Measurements from ENCODE around the gene MBD5.

The MBD5 gene

DNA sequence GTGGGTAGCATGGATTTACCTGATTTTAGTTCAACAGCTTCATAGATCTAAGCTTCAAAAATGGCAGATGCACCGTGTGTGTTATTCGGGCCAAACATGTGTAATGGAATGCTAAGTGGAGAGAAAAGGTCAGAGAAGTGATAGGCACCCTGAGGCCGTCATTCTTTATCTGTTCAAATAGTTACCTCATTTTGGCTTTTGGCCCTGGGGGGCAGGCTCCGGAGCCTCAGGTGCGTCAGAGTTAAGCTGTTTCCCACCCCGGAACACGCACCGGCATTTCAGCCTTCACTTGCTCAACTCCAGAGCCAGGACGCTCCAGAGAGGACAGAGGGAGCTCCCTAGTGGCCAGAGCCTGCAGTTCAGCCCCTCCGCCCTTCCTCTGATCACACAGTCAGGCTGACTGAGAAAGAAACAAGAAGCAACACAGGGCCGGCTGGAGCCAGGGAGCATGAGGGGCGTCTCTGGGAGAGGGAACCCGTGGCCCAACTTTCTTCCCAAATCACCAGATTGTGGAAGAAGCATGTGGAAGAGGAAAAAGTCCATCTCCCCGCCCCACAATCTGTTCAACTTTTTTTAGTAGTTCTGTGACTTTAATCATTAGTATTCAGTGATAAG lies 488.5 kb downstream of the MBD5 start:
- TF ChIP-seq TEAD4 (IDR thresholded peaks at IDR 0.05) (peak; percentile 54; the same call in 1 of the 2 replicates), YY1 (IDR thresholded peaks at IDR 0.05; ENCODE audit: low read depth) (peak; percentile 54; the same call in 1 of the 2 replicates), CEBPB (IDR thresholded peaks at IDR 0.05) (peak; percentile 80), RAD21 (IDR thresholded peaks at IDR 0.05; ENCODE audit: low read depth) (peak; percentile 92), NFIC (IDR thresholded peaks at IDR 0.05) (peak; percentile 45), TCF12 (IDR thresholded peaks at IDR 0.05; ENCODE audit: low read depth) (no peak), EP300 (IDR thresholded peaks at IDR 0.05; ENCODE audit: borderline replicate concordance) (no peak), CREB1 (IDR thresholded peaks at IDR 0.05; ENCODE audit: low read depth) (no peak)
- TF ChIP-seq, protein P1, sequence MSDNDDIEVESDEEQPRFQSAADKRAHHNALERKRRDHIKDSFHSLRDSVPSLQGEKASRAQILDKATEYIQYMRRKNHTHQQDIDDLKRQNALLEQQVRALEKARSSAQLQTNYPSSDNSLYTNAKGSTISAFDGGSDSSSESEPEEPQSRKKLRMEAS (IDR thresholded peaks at IDR 0.05) = peak; percentile 71
- TF ChIP-seq, protein P2, sequence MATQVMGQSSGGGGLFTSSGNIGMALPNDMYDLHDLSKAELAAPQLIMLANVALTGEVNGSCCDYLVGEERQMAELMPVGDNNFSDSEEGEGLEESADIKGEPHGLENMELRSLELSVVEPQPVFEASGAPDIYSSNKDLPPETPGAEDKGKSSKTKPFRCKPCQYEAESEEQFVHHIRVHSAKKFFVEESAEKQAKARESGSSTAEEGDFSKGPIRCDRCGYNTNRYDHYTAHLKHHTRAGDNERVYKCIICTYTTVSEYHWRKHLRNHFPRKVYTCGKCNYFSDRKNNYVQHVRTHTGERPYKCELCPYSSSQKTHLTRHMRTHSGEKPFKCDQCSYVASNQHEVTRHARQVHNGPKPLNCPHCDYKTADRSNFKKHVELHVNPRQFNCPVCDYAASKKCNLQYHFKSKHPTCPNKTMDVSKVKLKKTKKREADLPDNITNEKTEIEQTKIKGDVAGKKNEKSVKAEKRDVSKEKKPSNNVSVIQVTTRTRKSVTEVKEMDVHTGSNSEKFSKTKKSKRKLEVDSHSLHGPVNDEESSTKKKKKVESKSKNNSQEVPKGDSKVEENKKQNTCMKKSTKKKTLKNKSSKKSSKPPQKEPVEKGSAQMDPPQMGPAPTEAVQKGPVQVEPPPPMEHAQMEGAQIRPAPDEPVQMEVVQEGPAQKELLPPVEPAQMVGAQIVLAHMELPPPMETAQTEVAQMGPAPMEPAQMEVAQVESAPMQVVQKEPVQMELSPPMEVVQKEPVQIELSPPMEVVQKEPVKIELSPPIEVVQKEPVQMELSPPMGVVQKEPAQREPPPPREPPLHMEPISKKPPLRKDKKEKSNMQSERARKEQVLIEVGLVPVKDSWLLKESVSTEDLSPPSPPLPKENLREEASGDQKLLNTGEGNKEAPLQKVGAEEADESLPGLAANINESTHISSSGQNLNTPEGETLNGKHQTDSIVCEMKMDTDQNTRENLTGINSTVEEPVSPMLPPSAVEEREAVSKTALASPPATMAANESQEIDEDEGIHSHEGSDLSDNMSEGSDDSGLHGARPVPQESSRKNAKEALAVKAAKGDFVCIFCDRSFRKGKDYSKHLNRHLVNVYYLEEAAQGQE (IDR thresholded peaks at IDR 0.05; ENCODE audit: low read depth) = no peak

DNA sequence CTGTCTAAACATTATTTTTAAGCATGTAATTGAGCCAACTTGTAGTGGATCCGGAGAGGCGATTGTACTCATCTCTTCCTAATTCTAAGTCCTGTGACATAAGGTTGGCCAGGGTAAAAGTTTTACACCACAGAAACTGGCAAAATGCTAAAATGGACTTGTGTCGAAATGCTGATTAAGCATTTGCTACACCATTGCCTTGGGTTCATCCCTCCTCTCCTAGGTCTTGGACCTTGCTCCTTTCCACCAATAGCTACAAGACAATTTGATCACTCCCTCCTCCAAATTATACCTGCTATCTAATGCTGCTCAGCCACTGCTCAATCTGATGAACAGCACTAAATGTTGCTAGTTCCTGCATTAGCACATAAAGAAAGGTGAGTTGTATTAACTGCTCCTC lies 491.0 kb downstream of the MBD5 start:
- TF ChIP-seq CREB1 (IDR thresholded peaks at IDR 0.05; ENCODE audit: low read depth) (no peak), EP300 (IDR thresholded peaks at IDR 0.05; ENCODE audit: borderline replicate concordance) (no peak), YY1 (IDR thresholded peaks at IDR 0.05; ENCODE audit: low read depth) (no peak), ZBTB7A (IDR thresholded peaks at IDR 0.05; ENCODE audit: low read depth) (no peak)
- TF ChIP-seq, protein P1 (IDR thresholded peaks at IDR 0.05) = no peak

DNA sequence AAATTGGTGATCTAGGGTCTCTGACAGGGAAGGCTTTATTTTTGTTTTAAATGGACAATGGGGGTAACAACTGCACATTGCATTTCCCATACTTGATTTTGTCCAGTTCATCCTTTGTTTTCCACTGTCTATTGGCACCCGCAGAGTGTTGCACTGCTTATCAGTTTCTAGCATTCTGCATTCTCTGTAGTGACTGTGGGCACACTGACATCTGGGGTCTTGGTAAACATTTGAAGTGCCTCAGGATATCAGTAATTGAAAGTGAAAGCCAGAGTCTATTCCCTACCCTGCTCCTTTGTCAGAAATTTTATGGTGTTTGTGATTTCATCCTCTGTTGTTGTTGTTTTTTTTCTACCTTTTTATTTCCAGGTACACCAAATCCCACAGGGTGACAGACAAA lies 491.6 kb downstream of the MBD5 start:
- TF ChIP-seq RAD21 (IDR thresholded peaks at IDR 0.05; ENCODE audit: low read depth) (no peak), NFIC (IDR thresholded peaks at IDR 0.05) (no peak), YY1 (IDR thresholded peaks at IDR 0.05; ENCODE audit: low read depth) (no peak), FOXM1 (IDR thresholded peaks at IDR 0.05; ENCODE audit: borderline replicate concordance, low read depth) (no peak), TCF12 (IDR thresholded peaks at IDR 0.05; ENCODE audit: low read depth) (no peak), EGR1 (IDR thresholded peaks at IDR 0.05) (no peak), TAF1 (IDR thresholded peaks at IDR 0.05; ENCODE audit: low read depth) (no peak), CREB1 (IDR thresholded peaks at IDR 0.05; ENCODE audit: low read depth) (no peak)
- TF ChIP-seq, protein P1 (IDR thresholded peaks at IDR 0.05) = no peak
- TF ChIP-seq, protein P2 (IDR thresholded peaks at IDR 0.05; ENCODE audit: low read depth) = no peak
- TF ChIP-seq, protein P3, sequence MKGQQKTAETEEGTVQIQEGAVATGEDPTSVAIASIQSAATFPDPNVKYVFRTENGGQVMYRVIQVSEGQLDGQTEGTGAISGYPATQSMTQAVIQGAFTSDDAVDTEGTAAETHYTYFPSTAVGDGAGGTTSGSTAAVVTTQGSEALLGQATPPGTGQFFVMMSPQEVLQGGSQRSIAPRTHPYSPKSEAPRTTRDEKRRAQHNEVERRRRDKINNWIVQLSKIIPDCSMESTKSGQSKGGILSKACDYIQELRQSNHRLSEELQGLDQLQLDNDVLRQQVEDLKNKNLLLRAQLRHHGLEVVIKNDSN (IDR thresholded peaks at IDR 0.05) = no peak

DNA sequence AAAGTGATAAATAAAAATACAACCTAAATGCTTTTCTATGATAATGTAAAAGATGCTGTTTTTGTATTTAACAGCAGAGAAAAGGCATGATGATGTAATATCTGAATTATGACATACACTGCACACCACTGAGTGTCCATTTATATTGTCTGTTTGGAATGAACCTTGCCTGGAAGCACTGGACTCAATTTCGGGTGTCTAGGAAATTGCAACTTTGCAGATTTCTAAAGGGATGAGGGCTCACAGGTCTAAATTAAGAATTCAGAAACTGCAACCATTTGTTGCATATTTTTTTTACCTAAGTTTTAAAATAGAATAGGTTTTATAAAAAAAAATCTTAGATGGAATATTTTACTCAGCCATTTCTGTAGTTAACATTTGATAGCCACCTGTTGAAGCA lies 492.5 kb downstream of the MBD5 start:
- TF ChIP-seq TAF1 (IDR thresholded peaks at IDR 0.05; ENCODE audit: low read depth) (no peak), EGR1 (IDR thresholded peaks at IDR 0.05) (no peak), FOXM1 (IDR thresholded peaks at IDR 0.05; ENCODE audit: borderline replicate concordance, low read depth) (no peak), YY1 (IDR thresholded peaks at IDR 0.05; ENCODE audit: low read depth) (no peak), RAD21 (IDR thresholded peaks at IDR 0.05; ENCODE audit: low read depth) (no peak)

DNA sequence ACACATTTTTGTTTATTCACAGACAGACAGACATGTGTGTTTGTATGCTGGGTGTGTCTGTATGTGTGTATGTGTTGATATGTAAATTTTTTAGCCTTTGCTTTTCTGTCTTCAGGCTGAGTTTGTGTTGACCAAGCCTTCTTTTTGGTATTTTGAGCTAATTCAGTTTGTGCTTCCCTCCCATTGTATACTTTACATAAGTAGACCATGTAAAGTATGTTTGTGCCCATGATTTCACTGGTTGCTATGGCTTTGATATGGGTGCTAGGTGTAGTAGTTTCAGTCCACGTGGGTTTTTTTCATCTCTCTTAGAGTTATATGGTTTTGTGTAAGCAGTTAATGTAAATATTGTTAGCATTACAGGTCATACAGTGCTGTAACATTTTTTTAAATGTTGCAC lies 494.2 kb downstream of the MBD5 start:
- no peak for TF ChIP-seq NFIC (IDR thresholded peaks at IDR 0.05)
- TF ChIP-seq, protein P1 (IDR thresholded peaks at IDR 0.05) = no peak
- TF ChIP-seq YY1 (IDR thresholded peaks at IDR 0.05; ENCODE audit: low read depth) = no peak

DNA sequence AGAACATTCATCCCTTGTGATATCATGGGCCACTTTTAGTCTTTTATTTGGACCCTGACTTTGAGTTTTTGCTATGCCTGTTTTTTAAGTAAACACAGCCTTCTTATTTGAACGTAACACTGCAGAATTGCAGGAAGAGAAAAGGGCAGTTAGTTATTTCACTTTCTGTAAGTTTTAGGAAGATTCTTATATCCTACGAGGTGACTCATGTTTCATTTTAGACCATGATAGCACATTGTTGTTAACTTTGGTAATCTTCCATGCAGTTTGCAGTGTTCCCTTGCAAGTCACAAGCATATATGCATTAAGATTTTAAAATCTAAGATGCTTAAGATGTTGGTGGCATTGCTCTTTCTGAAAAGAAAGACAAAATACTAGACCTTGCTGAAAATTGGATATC lies 495.1 kb downstream of the MBD5 start:
- no peak for TF ChIP-seq EP300 (IDR thresholded peaks at IDR 0.05; ENCODE audit: borderline replicate concordance)
- TF ChIP-seq CEBPB (IDR thresholded peaks at IDR 0.05) = no peak
- TF ChIP-seq NFIC (IDR thresholded peaks at IDR 0.05) = no peak
- no peak for TF ChIP-seq TAF1 (IDR thresholded peaks at IDR 0.05; ENCODE audit: low read depth)
- no peak for TF ChIP-seq FOXM1 (IDR thresholded peaks at IDR 0.05; ENCODE audit: borderline replicate concordance, low read depth)
- no peak for TF ChIP-seq YY1 (IDR thresholded peaks at IDR 0.05; ENCODE audit: low read depth)

DNA sequence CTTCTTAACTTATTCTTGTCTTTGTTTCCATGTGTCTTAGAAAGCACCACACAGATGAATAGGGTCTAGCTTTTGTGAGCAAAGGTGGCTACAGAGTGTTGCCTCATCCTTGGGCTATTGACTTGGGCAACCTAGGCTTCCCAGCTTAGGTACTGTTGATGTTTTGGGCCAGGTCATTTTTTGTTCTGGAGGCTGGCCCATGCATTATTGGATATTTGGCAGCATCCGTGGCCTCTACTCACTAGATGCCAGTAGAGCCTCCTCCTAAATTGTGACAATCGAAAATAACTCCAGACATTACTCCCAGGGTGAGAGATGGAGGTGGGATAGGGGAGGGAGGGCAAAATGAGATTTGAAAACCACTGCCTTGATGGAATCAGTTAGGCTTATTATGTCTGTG lies 496.4 kb downstream of the MBD5 start:
- TF ChIP-seq CREB1 (IDR thresholded peaks at IDR 0.05; ENCODE audit: low read depth) (no peak), NFIC (IDR thresholded peaks at IDR 0.05) (no peak), TCF12 (IDR thresholded peaks at IDR 0.05; ENCODE audit: low read depth) (no peak), EP300 (IDR thresholded peaks at IDR 0.05; ENCODE audit: borderline replicate concordance) (no peak), EGR1 (IDR thresholded peaks at IDR 0.05) (no peak), YY1 (IDR thresholded peaks at IDR 0.05; ENCODE audit: low read depth) (no peak), TAF1 (IDR thresholded peaks at IDR 0.05; ENCODE audit: low read depth) (no peak), RAD21 (IDR thresholded peaks at IDR 0.05; ENCODE audit: low read depth) (no peak), ZBTB7A (IDR thresholded peaks at IDR 0.05; ENCODE audit: low read depth) (no peak), TEAD4 (IDR thresholded peaks at IDR 0.05) (no peak)
- TF ChIP-seq, protein P3 (IDR thresholded peaks at IDR 0.05) = no peak
- TF ChIP-seq, protein P1 (IDR thresholded peaks at IDR 0.05) = no peak
